Adrenal gland (tissue), 12 donors: ENCODE data around the gene PRKACB. TPM values are rescaled to one million over a fixed set of nuclear protein-coding genes. Genes with fewer than 3 reads are reported as not detected.
A peak's percentile ranks its signal among the peaks of the same experiment; 100 is the strongest.

Experiments used
- DNase-seq, 7 donors: peaks; one replicate each; pipeline ENCODE4 v3.0.0-alpha.2; 2019 to 2020
- H3K27ac ChIP-seq, 5 donors: fragments of 200-600 bp; sonication (generic) in 4 of 5; 1 replicate in 3 of 5; 2 replicates in 2 of 5; pipeline versions ENCODE4 v1.5.1 to v1.8.0; 2016 to 2020; ENCODE audit warnings: mild to moderate bottlenecking in 1 of 5
- H3K27me3 ChIP-seq: fragments of 200-600 bp; 2 replicates; pipeline ENCODE4 v1.8.0; 2021
- H3K36me3 ChIP-seq, 2 donors: fragments of 200-600 bp; replicated peaks in 1 of 2; 1 replicate in 1 of 2; 2 replicates in 1 of 2; pipeline versions ENCODE4 v1.5.1 to v1.8.0; 2018 to 2022
- H3K4me1 ChIP-seq, 2 donors: fragments of 200-600 bp; replicated peaks in 1 of 2; 1 replicate in 1 of 2; 2 replicates in 1 of 2; pipeline versions ENCODE4 v1.5.1 to v1.8.0; 2018 to 2021
- H3K4me3 ChIP-seq, 4 donors: fragments of 200-600 bp; sonication (generic) in 3 of 4; one replicate each; pipeline ENCODE4 v1.5.1; 2016 to 2018
- H3K9me3 ChIP-seq, 3 donors: fragments of 200-600 bp; sonication (generic) in 1 of 3; replicated peaks in 1 of 3; 1 replicate in 2 of 3; 2 replicates in 1 of 3; pipeline versions ENCODE4 v1.5.1 to v1.8.0; 2016 to 2021
- POLR2A ChIP-seq, 2 donors: fragments of 450-650 bp; IDR thresholded peaks; one replicate each; pipeline ENCODE4 v1.6.1; 2017; ENCODE audit warnings: antibody characterized with exemption in 2 of 2, mild to moderate bottlenecking in 2 of 2, moderate library complexity in 1 of 2
- WGBS, 4 donors: extraction: QIAGEN DNeasy Blood & Tissue Kit in 2 of 4; methylation state at CpG; one replicate each; pipeline versions ENCODE4 v1.1.5 to v1.1.7; 2013 to 2017; 5-methylcytosine and 5-hydroxymethylcytosine counted together
- intact Hi-C, 2 donors: fragments of 100-400 bp; cut with DNase I; formaldehyde crosslinking; loops; one replicate each; pipeline versions ENCODE4 v1.14.1 to v1.15.0; 2022 to 2023
- polyA plus RNA-seq, 3 donors: library from polyadenylated mRNA; stranded (reverse); fragments of 200-250 nt in 2 of 3; fragments of 350-450 nt in 1 of 3; fragmentation: Illumina TruSeq in 1 of 3; extraction: RNeasy Lipid Tissue Mini Kit (QIAGEN cat#74804) in 1 of 3; gene quantifications; one replicate each; pipeline ENCODE4 v1.2.3, GENCODE V29; 2013 to 2014
- total RNA-seq, 9 donors: library from RNA; depleted of rRNA in 4 of 9; stranded (reverse); fragments of >200 nt in 4 of 9; fragments of 120-200 nt in 1 of 9; fragmentation: NEBNext Ultra II Directional in 1 of 9; extraction: Animal tissue kit (Norgen Biotek cat#: 25700) in 1 of 9; gene quantifications; one replicate each; pipeline versions ENCODE4 v1.1.0 to v1.2.4, GENCODE V29; 2013 to 2023
- TF ChIP-seq, protein P1 (sequence below), 6 experiments: fragments of 450-650 bp in 4 of 6; fragments of 200-600 bp in 2 of 6; sonication (generic) in 1 of 6; IDR thresholded peaks; 1 replicate in 5 of 6; 2 replicates in 1 of 6; pipeline versions ENCODE4 v1.5.1 to v1.8.0; 2016 to 2021; ENCODE audit warnings: antibody characterized with exemption in 6 of 6, mild to moderate bottlenecking in 2 of 6, moderate library complexity in 1 of 6
- donor health status: healthy with polysubstance abuse.
- donor health status: Bipolar disorder and iron deficiency.
- donor health status: DM: yes; HTN: yes; CAD: no.
- donor health status: DM: no; HTN: no; CAD: no.
- donor health status: DM: no; HTN: no; CAD: no.
- donor health status: DM: yes; HTN: yes; CAD: no.

The PRKACB gene
- total and polyA plus RNA-seq, 12 donors: 7.7 to 79.8 (median 25.5) TPM

DNA sequence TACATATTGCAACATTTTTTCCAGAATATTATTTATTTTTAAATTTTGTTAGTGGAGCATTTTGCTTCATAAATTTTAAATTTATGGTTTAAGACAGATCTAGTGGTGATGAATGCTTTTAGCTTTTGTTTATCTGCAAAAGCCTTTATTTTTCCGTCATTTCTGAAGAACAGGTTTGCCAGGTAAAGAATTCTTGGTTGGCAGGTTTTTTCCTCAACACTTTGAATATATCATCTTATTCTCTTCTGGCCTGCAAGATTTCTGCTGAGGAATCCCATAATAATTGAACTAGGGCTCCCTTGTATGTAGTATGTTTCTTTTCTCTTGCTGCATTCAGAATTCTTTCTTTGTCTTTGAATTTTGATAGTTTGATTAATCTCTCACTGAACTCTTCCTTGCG, 106.6 kb downstream of the PRKACB start:
- WGBS, 4 donors: 86 to 97% (median 91%) methylated on average over 2 of the region's 2 CpGs
- intact Hi-C loops: no loop called here
- no peak overlapping the region for H3K4me3 ChIP-seq
- H3K36me3 ChIP-seq: no peaks in the 10 kb centered on the region
- peaks cover 0 to 8% of the 10 kb centered on the region in 2 donors for H3K4me1 ChIP-seq
- H3K9me3 ChIP-seq: no peaks in the 10 kb centered on the region
- no peaks in the 10 kb centered on the region for H3K27me3 ChIP-seq
- H3K27ac ChIP-seq: no peak overlapping the region
- no peak for DNase-seq
- TF ChIP-seq, protein P1, sequence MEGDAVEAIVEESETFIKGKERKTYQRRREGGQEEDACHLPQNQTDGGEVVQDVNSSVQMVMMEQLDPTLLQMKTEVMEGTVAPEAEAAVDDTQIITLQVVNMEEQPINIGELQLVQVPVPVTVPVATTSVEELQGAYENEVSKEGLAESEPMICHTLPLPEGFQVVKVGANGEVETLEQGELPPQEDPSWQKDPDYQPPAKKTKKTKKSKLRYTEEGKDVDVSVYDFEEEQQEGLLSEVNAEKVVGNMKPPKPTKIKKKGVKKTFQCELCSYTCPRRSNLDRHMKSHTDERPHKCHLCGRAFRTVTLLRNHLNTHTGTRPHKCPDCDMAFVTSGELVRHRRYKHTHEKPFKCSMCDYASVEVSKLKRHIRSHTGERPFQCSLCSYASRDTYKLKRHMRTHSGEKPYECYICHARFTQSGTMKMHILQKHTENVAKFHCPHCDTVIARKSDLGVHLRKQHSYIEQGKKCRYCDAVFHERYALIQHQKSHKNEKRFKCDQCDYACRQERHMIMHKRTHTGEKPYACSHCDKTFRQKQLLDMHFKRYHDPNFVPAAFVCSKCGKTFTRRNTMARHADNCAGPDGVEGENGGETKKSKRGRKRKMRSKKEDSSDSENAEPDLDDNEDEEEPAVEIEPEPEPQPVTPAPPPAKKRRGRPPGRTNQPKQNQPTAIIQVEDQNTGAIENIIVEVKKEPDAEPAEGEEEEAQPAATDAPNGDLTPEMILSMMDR (IDR thresholded peaks at IDR 0.05): no peak
- no peak for TF ChIP-seq POLR2A (IDR thresholded peaks at IDR 0.05)

DNA sequence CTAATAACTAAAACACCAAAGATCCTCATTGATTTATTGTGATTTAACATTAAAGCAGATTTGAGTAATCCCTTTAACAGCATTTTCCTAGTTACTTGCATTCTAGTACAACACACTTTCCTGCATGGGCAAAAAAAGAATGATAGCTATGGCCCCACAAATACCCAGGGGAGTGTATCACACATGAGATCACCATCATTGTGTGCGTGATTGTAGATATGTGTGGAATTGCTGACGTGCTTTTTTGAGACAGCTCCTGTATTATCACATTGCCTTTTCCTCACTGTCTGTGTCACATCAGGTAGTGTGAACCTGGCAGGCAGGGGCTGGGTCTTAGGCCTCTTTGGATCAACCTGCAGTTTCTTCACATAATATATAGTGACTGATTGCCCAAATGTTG, 109.0 kb downstream of the PRKACB start:
- Histone ChIP-seq H3K4me3 (no peak overlapping the region), H3K27me3 (no peaks in the 10 kb centered on the region), H3K27ac (no peak overlapping the region), H3K36me3 (no peaks in the 10 kb centered on the region), H3K4me1 (peaks cover 0 to 3% of the 10 kb centered on the region in 2 donors), H3K9me3 (no peaks in the 10 kb centered on the region)
- 83 to 94% (median 87%) methylated on average over 2 of the region's 2 CpGs for WGBS, 4 donors
- intact Hi-C loops: no loop called here
- no peak for TF ChIP-seq POLR2A (IDR thresholded peaks at IDR 0.05)
- TF ChIP-seq, protein P1 (IDR thresholded peaks at IDR 0.05): no peak
- DNase-seq: no peak

DNA sequence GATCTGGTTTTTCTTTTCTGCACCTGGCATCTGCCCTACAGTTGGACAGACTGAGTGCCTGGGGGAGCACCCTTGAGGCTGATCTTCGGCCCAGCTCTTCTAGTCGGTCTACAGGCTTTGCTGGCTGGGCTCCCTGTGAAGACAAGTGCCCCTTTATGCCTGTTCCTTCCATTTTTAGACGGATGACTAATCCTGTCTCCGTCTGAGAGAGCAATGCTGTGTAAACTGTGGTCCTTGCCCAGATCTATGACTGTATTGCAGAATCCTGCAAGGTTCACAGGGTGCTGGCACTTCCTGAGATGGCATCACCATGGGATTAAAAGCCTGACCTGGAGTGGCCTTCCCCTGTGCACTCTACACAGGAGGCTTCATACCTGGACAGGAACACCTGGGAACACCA, 109.8 kb downstream of the PRKACB start:
- H3K4me3 ChIP-seq: no peak overlapping the region
- H3K9me3 ChIP-seq: no peaks in the 10 kb centered on the region
- peaks cover 0 to 3% of the 10 kb centered on the region in 2 donors for H3K4me1 ChIP-seq
- no peak for TF ChIP-seq POLR2A (IDR thresholded peaks at IDR 0.05)
- TF ChIP-seq, protein P1 (IDR thresholded peaks at IDR 0.05): no peak
- H3K27me3 ChIP-seq: no peaks in the 10 kb centered on the region
- peak; percentile 49 to 78 (median 70) for DNase-seq
- H3K27ac ChIP-seq: peak overlapping the region in 1 of 5 donors; percentile 30
- 30 to 37% (median 35%) methylated on average over 3 to 4 of the region's 4 CpGs for whole genome bisulfite sequencing, 4 donors
- intact Hi-C loops: no loop called here
- H3K36me3 ChIP-seq: no peaks in the 10 kb centered on the region

DNA sequence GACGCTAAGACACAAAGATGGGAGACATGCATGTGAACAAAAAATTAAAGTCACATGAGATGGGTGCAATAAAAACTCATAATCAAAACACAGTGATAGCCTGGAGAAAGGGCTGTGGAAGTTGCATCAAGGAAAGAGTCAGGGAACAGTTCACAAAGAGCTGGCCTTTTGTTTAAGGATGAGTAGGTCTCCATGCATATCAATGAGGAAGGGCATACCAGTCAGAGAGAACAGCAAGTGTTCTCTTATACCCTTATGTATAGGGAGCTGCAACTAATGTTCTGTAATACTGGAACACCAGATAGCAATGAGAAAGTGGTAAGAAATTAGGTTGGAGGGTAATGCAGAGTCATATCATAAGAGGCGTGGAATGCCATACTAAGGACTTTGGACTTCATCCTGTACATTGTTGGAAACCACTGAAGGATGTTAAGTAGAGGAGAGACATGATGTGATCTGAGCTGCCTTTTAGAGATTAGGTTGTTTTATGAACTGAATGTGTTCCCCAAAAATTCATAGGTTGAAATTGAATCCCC, 110.7 kb downstream of the PRKACB start:
- no peak overlapping the region for H3K27ac ChIP-seq
- 95 to 98% (median 97%) methylated on average over 2 of the region's 2 CpGs for WGBS, 4 donors
- intact Hi-C loops: no loop called here
- no peak for TF ChIP-seq POLR2A (IDR thresholded peaks at IDR 0.05)
- TF ChIP-seq, protein P1 (IDR thresholded peaks at IDR 0.05): no peak
- no peak overlapping the region for H3K4me3 ChIP-seq
- H3K4me1 ChIP-seq: peaks cover 0 to 3% of the 10 kb centered on the region in 2 donors
- no peaks in the 10 kb centered on the region for H3K36me3 ChIP-seq
- no peaks in the 10 kb centered on the region for H3K9me3 ChIP-seq
- H3K27me3 ChIP-seq: no peaks in the 10 kb centered on the region
- no peak for DNase-seq
